HG03439 (cell line): ENCODE data around the gene TNFRSF19.
A peak's percentile ranks its signal among the peaks of the same experiment; 100 is the strongest.

Experiments used
- ATAC-seq: cut with Tn5 transposase; IDR thresholded peaks from one replicate; pipeline ENCODE4 v1.9.1; 2021; ENCODE audit warnings: mild to moderate bottlenecking, moderate library complexity; ENCODE audit not compliant: unreplicated experiment

TNFRSF19 gene

DNA sequence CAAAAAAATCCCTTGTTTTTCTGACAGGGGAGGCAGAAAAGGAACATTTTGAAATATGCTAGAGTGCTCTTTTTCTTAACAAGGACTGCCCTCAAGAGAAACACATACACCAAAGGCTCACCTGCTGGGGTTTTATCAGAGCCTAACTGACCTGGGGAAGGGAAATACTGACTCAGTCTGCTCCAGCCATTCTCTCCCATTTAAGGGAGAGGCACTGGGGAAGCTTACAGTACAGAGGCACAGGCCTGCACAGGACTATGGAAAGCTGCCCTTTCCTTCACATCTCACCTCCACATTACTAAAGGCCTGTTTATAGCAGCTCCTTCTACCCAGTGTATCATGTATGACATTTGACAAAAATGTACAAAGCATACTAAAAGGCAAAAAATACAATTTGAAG lies 30.3 kb downstream of the TNFRSF19 start:
- no peak for ATAC-seq

DNA sequence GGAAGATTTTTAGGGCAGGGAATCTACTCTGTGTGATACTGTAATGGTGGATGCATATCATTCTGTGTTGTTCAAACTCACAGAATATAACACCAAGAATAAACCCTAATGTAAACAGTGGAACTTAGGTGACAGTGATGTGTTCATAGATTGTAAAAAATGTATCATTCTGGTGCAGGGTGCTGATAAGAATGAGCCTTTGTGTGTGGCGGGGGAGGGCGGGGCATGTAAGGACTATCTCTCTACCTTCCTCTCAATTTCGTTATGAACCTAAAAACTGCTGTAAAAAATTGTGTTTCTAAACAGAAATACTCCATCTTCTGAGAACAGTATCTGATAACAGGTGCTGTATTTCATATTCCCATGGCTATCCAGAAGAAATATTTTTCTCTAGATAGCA lies 35.6 kb downstream of the TNFRSF19 start:
- no peak for ATAC-seq

DNA sequence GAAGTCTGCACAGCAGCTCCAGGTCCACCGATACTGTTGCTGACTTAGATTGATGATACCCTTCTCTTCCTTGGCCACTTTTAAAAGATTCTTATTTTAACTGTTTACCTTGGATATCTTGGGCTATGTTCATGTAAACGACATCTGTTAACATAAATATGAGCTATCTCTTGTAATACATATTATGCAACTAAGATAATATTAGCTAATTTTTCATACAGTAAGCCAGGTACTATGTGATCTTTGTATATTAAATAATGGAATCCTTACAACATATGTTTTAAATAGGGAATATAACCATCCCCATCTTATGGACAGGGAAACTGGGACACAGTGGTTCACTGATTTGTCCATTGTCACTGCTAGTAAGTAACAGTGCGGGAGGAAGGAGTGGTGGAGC lies 37.9 kb downstream of the TNFRSF19 start:
- no peak for ATAC-seq

DNA sequence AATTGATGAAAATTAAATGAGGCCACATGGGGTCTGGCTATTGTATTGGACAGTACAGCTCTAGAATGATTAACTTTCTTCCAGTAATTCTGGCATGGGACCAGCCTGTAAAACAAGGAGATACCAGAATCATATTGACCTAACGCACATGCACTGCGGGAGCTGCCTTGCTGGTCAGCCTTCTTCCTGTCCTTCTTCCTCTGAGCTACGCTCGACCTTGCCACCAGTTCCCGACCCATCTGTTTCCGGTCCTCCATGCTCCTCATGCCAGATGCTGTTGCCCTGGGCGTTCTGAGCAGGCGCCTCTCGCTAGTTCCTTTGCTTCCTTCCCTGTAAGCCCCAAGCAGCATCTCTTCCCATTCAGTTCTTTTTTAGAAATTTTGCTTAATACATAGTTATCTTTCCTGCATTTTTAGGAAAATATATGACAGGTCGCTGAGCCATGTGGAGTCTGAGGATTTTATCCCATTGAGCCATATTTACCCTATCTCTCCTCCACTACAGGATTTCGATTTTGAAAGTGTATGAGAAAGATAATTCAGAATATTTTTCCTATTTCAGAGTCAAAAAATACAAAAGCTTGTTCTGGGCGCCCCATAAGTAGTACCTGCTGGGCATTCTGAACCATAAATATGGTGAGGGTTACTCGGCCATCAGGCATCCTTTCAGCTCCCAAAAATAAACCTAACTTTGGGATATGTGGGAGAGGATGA lies 38.6 kb downstream of the TNFRSF19 start:
- ATAC-seq = no peak

DNA sequence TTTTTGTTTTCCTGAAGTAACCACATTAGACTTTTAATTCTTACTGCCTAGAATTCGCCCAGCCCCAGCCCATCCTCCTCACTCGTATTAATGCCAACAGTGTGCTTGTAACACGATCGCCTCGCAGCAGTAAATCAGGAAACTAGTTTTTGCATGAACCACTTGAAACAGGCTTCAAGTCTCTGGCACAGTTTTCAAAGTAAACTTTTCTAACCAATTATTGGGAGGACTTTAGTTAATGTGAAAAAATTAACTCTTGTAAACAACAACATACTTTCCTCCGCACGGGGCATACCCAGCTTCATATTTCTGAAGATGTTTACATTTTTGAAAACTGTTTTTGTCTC lies 39.2 kb downstream of the TNFRSF19 start:
- peak; percentile 15 for ATAC-seq

DNA sequence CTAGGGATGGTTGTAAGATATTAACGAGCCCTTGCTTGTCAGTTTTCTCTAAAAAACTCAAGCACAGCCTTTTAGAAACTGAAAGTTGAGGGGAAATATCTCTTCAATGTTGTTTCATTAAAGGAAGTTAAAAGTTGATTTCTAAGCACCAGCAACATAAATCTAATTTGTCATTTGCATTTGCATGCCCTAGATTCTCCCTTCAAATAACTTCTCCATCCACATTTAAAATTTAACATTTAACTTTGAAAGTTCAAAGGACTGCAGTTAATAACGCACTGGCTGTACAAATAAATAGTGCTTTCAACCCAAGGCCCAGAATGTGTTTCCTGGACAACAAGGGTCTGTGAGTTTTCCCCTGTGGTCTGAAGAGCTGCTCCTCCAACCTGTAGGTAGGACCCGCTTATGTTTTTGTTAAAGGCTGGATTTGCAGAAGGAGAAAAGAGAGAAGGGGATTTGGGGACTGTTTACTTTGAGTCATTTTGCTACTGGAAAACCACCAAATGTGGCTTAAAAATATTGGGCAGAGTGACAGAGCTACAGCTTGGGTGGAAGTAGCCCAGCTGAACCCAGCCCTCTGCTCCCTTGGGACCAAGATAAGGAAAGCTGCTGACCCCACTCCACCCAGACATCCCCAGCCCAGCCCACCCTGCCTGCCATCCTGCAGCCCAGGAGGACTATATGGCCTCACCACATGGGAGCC lies 39.8 kb downstream of the TNFRSF19 start:
- ATAC-seq = peak; percentile 43

DNA sequence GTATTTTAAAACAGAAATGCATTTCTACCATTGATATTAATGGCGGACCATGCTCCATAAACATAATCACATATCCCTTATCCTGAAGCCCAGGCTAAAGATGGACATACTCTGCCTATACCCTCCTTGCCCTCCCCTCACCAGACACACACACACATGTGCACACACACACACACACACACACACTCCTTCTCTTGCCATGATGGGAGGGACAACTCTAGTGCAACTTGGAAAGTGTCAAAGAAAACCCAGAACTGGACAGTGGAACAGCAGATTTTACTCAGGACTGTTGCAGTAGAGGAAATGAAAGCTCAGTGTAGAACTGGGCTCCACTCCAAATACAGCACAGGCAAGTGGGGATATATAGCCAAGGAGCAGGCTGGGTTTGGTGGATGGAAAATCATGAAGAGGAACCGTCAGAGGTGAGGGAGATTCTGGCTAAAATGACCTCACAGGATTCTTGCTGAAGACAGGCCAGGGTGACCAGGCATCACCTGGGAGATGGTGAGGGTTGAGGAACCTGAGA lies 40.8 kb downstream of the TNFRSF19 start:
- no peak for ATAC-seq

DNA sequence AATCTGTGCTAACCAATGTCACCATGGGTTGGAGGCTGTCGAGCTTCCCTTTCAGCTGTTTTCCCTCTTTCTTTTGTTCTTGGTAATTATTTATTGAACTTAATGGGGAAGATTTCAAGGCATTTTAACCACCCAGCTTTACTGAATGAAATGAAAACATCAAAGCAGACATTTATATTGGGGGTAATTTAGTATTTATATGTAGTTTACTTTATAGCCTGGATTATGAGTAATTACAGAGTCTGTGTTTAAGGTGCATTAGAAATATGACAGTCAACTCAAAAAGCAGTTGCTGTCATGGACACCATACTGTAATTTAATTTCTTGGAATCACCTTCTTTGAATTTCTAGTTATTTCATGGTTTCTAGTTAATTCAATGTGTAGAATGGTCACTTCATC lies 42.0 kb downstream of the TNFRSF19 start:
- ATAC-seq = no peak

DNA sequence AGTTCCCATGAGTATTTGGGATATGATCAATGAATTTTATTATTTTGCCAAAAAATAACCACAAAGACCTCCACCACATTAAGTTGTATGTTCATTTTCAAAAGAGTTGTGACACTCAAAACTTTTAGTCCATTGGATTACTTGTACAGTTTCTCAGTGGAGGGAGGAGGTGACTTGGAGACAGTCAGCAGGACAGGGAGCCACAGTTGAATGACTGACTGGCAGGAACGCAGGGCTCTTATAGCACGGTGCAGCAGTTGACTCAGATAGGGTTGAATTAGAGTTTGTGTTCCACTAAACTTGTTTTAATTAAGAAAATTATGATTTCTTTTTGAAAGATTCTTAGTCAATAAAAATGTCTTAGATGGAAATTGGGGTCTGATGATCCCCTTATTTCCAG lies 42.5 kb downstream of the TNFRSF19 start:
- ATAC-seq = no peak

DNA sequence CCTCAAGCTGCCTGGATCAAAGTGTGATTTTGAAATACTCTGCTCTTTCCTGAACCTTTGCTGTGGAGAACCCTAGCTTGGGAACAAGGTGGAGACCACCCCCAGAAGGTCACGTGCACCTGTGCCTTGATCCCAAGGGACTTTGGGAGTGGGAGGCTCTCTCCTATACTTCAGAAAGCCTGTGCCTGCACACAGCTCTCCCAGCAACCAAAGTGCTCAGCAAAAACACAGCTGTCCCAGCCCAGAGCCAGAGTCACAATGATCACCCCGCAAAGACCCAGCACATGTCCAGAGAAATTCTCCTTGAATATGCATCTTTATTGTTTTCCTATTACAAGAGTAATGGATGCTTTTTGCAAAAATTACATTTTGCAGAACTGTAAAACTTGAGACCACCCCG lies 43.4 kb downstream of the TNFRSF19 start:
- no peak for ATAC-seq

DNA sequence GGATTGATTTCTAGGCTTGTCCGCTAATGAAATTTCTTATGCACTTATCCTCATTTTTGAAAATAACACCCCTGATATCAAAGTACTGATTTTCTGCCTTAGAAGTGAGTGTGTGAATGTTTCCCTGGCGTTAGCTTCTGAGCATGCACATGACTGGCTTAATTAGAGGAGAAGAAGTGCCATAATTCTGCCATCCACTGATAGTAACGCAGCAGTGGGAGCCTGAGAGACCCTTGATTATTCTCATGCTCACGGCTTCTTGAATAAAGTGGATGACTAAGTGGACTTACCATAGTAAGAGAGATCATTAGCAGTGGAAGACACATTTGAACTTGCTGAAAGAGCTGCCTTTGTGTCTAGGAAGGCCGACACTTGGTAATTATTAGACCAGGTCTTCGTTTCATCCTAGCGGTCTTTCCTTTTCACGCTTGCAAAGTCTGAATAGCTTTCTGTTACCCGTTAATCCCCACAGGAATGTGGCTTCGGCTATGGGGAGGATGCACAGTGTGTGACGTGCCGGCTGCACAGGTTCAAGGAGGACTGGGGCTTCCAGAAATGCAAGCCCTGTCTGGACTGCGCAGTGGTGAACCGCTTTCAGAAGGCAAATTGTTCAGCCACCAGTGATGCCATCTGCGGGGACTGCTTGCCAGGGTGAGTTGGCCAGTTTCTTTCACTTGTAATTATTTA lies 45.3 kb downstream of the TNFRSF19 start:
- ATAC-seq = no peak

DNA sequence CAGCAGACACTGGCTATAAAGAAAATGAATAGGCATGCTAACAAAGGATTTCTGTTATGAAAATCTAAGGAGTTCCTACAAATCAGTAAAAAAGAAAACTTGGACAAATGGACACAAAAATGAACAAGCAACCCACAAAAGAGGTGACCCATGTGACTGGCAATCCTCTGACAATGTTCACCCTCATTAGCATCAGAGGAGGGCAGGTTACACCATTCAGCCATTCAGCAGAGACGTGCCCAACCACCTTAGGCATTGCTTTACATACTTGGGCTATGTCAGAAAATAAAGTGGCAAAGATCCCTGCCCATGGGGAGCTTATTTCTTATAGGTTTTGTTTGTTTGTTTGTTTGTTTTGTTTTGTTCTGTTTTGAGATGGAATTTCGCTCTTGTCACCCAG lies 46.0 kb downstream of the TNFRSF19 start:
- no peak for ATAC-seq

DNA sequence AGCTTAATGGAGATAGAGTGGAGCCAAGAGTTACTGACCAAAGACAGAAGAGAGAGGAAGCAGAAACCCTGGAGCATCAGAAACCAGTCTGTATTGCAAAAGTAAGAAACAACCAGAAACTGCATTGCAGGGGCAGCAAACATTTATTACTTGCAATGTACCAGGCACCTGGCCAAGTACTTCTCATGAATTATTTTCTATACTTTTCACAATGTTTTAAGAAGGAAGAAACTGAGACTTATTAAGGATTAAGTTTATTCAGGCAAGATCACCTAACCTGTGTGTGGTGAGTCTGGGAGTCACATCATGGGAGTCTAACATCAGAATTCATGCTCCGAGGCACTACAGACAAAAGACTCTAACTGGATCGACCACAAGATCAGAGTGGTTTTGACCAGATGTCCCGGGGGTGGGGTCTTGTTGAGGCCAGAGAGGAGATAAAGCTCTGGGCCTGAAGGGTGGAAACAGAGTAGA lies 47.4 kb downstream of the TNFRSF19 start:
- no peak for ATAC-seq

DNA sequence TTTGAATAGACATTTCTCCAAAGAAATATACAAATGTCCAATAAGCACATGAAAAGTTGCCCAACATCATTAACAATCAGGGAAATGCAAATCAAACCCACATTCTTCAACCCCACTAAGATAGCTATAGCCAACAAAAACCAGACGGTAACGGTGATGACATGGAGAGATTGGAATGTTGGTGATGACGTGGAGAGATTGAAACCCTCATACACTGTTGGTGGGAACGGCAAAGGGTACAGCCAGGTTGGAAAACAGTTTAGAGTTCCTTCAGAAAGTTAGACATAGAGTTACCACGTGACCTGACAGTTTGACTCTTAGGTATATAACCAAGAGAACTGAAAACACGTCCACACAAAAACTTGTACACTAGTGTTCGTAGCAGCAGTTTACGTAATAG lies 48.1 kb downstream of the TNFRSF19 start:
- no peak for ATAC-seq

DNA sequence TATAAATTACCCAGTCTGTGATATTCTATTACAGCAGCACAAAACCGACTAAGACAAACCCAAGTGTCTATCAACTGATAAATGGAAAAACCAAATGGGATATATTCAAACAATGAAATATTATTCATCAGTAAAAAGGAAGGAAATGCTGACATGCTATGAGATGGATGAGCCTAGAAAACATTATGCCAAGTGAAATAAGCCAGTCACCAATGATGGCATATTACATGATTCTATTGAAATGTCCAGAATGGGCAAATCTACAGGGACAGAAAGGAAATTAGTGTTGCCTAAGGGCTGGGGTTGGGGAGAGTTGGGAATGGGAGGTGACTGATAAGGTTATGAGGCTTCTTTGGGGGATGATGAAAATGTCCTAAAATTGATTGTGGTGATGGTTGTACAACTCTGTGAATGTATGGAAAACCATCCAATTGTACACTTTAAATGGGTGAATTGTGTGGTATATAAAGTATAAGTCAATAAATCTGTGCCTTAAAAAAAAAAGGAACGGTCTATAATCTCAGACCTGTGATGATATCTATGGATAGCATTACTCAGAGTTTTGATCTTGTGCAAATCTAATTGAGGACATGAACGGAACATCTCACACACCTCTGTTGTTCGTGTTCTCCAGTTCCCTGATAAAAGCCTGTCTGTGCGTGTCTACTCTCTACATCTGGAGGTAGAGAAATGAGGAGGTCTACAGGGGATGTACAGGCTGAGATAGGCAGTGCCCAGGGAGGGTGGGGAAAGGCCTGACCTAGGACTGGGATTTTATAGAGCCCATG lies 49.0 kb downstream of the TNFRSF19 start:
- ATAC-seq = no peak

DNA sequence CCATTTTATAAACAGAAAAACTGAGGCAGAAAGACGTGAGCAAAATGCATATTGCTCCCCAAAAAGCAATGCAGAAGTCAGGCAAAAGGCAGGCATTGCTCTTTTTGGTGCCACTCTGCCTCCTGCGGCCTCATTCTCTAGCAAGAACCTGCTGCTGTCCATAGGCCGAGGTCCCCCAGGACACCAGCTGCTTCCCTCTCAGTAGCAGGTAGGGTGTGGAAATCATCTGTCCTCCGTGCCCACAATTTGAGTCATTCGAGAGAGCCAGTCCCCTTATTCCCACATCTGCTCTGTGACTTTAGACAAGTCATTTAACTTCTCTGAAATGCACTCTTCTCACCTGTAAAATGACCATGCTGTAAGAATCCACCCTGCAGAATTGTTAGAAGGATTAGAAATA lies 50.0 kb downstream of the TNFRSF19 start:
- ATAC-seq = no peak

DNA sequence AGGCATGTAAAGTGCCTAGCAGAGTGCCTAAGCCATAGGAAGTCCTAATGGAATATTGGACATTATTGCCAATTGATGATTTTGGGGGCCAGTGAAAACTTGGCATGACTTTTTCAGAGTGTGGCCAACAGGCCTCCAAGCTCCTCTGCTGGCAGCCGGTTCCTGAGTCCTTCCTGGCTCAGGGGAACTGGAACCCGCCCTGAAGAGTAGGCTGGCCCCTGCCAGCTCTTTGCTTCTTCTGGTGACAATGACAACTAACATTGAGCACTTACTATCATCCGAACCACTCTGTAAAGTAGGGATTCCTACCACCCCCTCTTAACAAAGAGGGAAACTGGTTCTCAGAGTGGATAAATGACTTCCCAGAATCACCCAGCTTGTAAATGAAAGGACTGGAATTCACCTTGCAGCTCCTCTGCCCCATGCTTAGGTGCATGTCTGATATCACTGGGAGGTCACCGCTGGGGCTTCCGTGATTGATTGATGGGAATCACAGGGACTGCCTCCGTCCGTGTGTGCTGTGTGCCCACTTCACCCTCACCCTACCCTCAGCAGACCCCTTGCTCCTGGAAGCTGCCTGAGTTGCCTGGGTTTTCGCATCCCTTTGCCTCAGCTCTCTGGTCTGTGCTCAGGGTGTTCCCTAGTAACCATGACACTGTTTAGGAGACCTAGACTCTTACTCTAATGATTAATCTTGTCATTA lies 50.6 kb downstream of the TNFRSF19 start:
- no peak for ATAC-seq

DNA sequence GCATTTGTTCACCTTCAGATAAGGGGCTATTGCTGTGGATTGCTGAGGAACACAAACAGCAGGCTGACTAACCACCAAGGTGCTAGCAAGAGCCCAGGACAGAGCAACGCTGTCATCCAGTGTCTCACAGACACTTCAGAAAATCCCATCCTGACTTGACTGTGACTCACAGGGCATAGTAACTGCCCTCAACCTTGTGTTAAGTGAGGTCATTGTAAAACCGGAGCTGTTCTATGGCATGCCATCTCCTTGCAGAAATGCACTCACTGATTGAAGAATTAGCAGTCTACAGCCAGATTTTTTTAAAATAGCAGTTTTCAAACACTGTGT lies 51.1 kb downstream of the TNFRSF19 start:
- no peak for ATAC-seq

DNA sequence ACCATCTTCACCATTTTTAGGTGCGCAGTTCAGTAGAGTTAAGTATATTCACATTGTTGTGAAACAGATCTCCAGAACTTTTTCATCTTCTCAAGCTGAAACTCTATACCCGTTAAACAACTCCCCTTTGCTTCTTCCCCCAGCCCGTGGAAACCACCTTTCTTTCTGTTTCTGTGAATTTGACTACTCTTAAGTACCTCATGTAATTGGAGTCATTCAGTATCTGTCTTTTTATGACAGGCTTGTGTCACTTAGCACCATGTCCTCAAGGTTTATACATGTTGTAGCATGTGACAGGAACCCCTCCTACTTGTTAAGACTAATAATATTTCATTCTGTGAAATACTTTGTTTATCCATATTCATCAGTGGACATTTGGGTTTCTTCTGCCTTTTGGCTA lies 52.8 kb downstream of the TNFRSF19 start:
- ATAC-seq = no peak

DNA sequence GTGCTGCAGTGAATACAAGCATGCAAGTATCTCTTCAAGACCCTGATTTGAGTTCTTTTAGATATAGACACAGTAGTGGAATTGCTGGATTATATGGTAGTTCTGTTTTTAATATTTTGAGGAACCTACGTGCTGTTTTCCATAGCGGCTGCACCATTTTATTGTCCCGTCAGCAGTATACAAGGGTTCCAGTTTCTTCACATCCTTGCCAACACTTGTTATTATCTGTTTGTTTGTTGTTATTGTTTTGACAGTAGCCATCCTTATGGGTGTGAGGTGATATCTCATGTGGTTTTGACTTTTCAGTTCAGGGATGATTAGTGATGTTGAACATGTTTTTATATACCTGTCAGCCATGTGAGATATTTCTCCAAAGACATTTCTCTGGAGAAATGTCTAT lies 53.2 kb downstream of the TNFRSF19 start:
- ATAC-seq = no peak

DNA sequence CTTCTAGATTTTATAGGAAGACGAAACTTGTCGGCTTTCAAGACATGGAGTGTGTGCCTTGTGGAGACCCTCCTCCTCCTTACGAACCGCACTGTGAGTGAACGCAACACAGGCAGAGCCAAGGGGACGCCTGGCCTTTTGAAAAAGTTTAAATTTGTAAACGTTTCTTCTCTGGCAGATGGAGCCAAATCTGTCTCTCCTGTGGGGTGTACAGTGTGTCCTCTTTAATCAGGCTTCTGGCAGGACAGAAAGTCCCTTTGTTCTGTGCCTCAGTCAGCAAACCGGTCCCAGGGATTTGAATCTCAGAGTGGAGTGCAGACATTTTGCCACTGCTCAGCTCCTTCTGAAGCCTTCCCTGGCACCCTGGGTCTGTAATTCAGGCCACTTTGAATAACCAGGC lies 56.5 kb downstream of the TNFRSF19 start:
- ATAC-seq = no peak
